Esophagus squamous epithelium (tissue), 4 donors: ENCODE results near the gene ZMIZ2.

ENCODE experiments used
- CTCF ChIP-seq, 6 experiments: fragments of 450-650 bp in 4 of 6; fragments of 200-600 bp in 2 of 6; sonication (generic) in 2 of 6; IDR thresholded peaks; one replicate each; pipeline ENCODE4 v1.5.1; 2016 to 2019; ENCODE audit warnings: antibody characterized with exemption in 6 of 6, mild to moderate bottlenecking in 4 of 6, moderate library complexity in 4 of 6
- POLR2A ChIP-seq, 4 donors: fragments of 450-650 bp; IDR thresholded peaks; one replicate each; pipeline ENCODE4 v1.6.1; 2017; ENCODE audit warnings: antibody characterized with exemption in 4 of 4, mild to moderate bottlenecking in 4 of 4, moderate library complexity in 3 of 4

GRCh38 chr7:44713680-44714335 lies 34.8 kb upstream of the ZMIZ2 start:
- TF ChIP-seq CTCF (IDR thresholded peaks at IDR 0.05) = no peak
- no peak for TF ChIP-seq POLR2A (IDR thresholded peaks at IDR 0.05)
